SK-N-SH (cell line): ENCODE results near the gene UBE2U. TPM values are rescaled to one million over a fixed set of nuclear protein-coding genes. Genes with fewer than 3 reads are reported as not detected.
"Not testable (repeated sequence)": the region's sequence is repeated elsewhere in the genome, so short reads cannot be mapped to it uniquely, and the experiment has no call there.

Experiments
- CTCF ChIA-PET: fragments of 300-600, 350-600 bp; formaldehyde crosslinking; extraction: SDS; loops from one replicate; lab custom pipeline; 2021; lab: Yijun Ruan, JAX
- POLR2A ChIA-PET: fragments of 350-600 bp; sonication (Branson Sonifier 250); formaldehyde crosslinking; extraction: SDS; loops from one replicate; lab custom pipeline; 2020; ENCODE audit warnings: antibody characterized with exemption, inconsistent platforms; lab: Yijun Ruan, JAX
- DNase-seq: peaks from one replicate; pipeline ENCODE4 v3.0.0; 2012
- H2AFZ ChIP-seq: fragments of 200-600 bp; sonication (generic); 2 replicates; pipeline ENCODE4 v1.8.1; 2016; ENCODE audit warnings: antibody characterized with exemption, mild to moderate bottlenecking, low read depth
- H3F3A ChIP-seq: fragments of 200-600 bp; sonication (generic); replicated peaks from 2 replicates; pipeline ENCODE3; 2016; ENCODE audit warnings: antibody characterized with exemption, mild to moderate bottlenecking; ENCODE audit not compliant: insufficient read depth
- H3K27ac ChIP-seq, 2 experiments: fragments of 200-500 bp in 1 of 2; fragments of 200-600 bp in 1 of 2; sonication (Bioruptor generic) in 1 of 2; sonication (generic), shearing (Covaris generic) in 1 of 2; 2 replicates each; pipeline versions ENCODE4 v1.5.1 to v1.6.1; 2014 to 2016; ENCODE audit warnings: low read depth in 2 of 2, inconsistent platforms in 1 of 2, low read length in 1 of 2, mild to moderate bottlenecking in 1 of 2, mixed read lengths in 1 of 2
- H3K27me3 ChIP-seq: fragments of 200-600 bp; sonication (generic), shearing (Covaris generic); 2 replicates; pipeline ENCODE4 v1.6.1; 2016; ENCODE audit warnings: mixed run types; ENCODE audit not compliant: insufficient read depth
- H3K36me3 ChIP-seq, 2 experiments: fragments of 200-500 bp in 1 of 2; fragments of 200-600 bp in 1 of 2; sonication (Bioruptor generic) in 1 of 2; sonication (generic) in 1 of 2; replicated peaks in 1 of 2; 2 replicates each; pipeline versions ENCODE3 to v1.5.1; 2014 to 2016; ENCODE audit warnings: low read length in 1 of 2, mild to moderate bottlenecking in 1 of 2; ENCODE audit not compliant: insufficient read depth in 2 of 2, control insufficient read depth in 1 of 2
- H3K4me1 ChIP-seq, 2 experiments: fragments of 200-500 bp in 1 of 2; fragments of 200-600 bp in 1 of 2; sonication (Bioruptor generic) in 1 of 2; sonication (generic), shearing (Covaris generic) in 1 of 2; 2 replicates each; pipeline versions ENCODE4 v1.5.1 to v1.6.1; 2014 to 2016; ENCODE audit warnings: low read depth in 1 of 2, low read length in 1 of 2, mixed run types in 1 of 2; ENCODE audit not compliant: insufficient read depth in 2 of 2, control insufficient read depth in 1 of 2
- H3K4me2 ChIP-seq: fragments of 200-600 bp; sonication (generic), shearing (Covaris generic); 2 replicates; pipeline ENCODE4 v1.6.1; 2017; ENCODE audit warnings: mixed run types
- H3K4me3 ChIP-seq, 2 experiments: fragments of 200-500 bp in 1 of 2; fragments of 200-600 bp in 1 of 2; sonication (Bioruptor generic) in 1 of 2; sonication (generic), shearing (Covaris generic) in 1 of 2; 2 replicates each; pipeline versions ENCODE4 v1.5.1 to v1.8.1; 2014 to 2016; ENCODE audit warnings: low read depth in 2 of 2, inconsistent platforms in 1 of 2, low read length in 1 of 2, mild to moderate bottlenecking in 1 of 2, mixed read lengths in 1 of 2, moderate library complexity in 1 of 2
- H3K79me2 ChIP-seq: fragments of 200-600 bp; sonication (generic); 2 replicates; pipeline ENCODE4 v1.8.1; 2017; ENCODE audit warnings: mild to moderate bottlenecking; ENCODE audit not compliant: insufficient read depth
- H3K9ac ChIP-seq: fragments of 200-600 bp; sonication (generic); 2 replicates; pipeline ENCODE4 v1.6.1; 2017; ENCODE audit warnings: mixed run types
- H3K9me2 ChIP-seq: fragments of 200-600 bp; sonication (generic); 2 replicates; pipeline ENCODE4 v1.6.1; 2017; ENCODE audit warnings: mixed run types
- H3K9me3 ChIP-seq: fragments of 200-600 bp; sonication (generic); 2 replicates; pipeline ENCODE4 v1.6.1; 2017; ENCODE audit warnings: mixed run types, mild to moderate bottlenecking, moderate library complexity
- H4K20me1 ChIP-seq: fragments of 200-600 bp; sonication (generic); 2 replicates; pipeline ENCODE4 v1.6.1; 2017; ENCODE audit warnings: mild to moderate bottlenecking, mixed run types; ENCODE audit not compliant: insufficient read depth
- CHD2 ChIP-seq: fragments of 150-350 bp; IDR thresholded peaks from 2 replicates; pipeline ENCODE4 v1.6.1; 2018; ENCODE audit warnings: low read length; ENCODE audit not compliant: partially characterized antibody
- EP300 ChIP-seq, 2 experiments: IDR thresholded peaks; 2 replicates each; pipeline versions ENCODE4 v1.4.0 to v1.6.1; 2012; ENCODE audit warnings: borderline replicate concordance in 1 of 2, low read depth in 1 of 2, low read length in 1 of 2
- EZH2phosphoT487 ChIP-seq: fragments of 200-600 bp; sonication (generic); IDR thresholded peaks from 2 replicates; pipeline ENCODE4 v1.6.1; 2017; ENCODE audit warnings: low read depth, mixed run types, mild to moderate bottlenecking, antibody characterized with exemption, moderate library complexity, borderline replicate concordance
- FOXM1 ChIP-seq: IDR thresholded peaks from 2 replicates; pipeline ENCODE4 v1.4.0; 2012; ENCODE audit warnings: low read depth, mild to moderate bottlenecking
- GABPA ChIP-seq: IDR thresholded peaks from 2 replicates; pipeline ENCODE4 v1.4.0; 2012; ENCODE audit warnings: low read depth, mild to moderate bottlenecking
- MEF2A ChIP-seq: IDR thresholded peaks from 2 replicates; pipeline ENCODE4 v1.4.0; 2012; ENCODE audit warnings: low read depth, borderline replicate concordance
- NRF1 ChIP-seq: IDR thresholded peaks from 2 replicates; pipeline ENCODE4 v1.6.1; 2012; ENCODE audit warnings: low read depth, mild to moderate bottlenecking, low read length
- PBX3 ChIP-seq: IDR thresholded peaks from 2 replicates; pipeline ENCODE4; 2012
- POLR2AphosphoS5 ChIP-seq: IDR thresholded peaks from 2 replicates; pipeline ENCODE4 v1.6.1; 2012; ENCODE audit warnings: low read depth, low read length
- RAD21 ChIP-seq: IDR thresholded peaks from 2 replicates; pipeline ENCODE4 v1.6.1; 2012; ENCODE audit warnings: mild to moderate bottlenecking, low read length
- RFX5 ChIP-seq: IDR thresholded peaks from 2 replicates; pipeline ENCODE4 v1.6.1; 2012; ENCODE audit warnings: mild to moderate bottlenecking, improper control_type of control experiment, low read length
- RXRA ChIP-seq: IDR thresholded peaks from 2 replicates; pipeline ENCODE4 v1.4.0; 2012; ENCODE audit warnings: low read depth, mild to moderate bottlenecking, borderline replicate concordance
- SIN3A ChIP-seq: IDR thresholded peaks from 2 replicates; pipeline ENCODE4 v1.6.1; 2012; ENCODE audit warnings: low read depth, mild to moderate bottlenecking, low read length, moderate library complexity, borderline replicate concordance
- SMC3 ChIP-seq: IDR thresholded peaks from 2 replicates; pipeline ENCODE4 v1.6.1; 2012; ENCODE audit warnings: low read depth, low read length, improper control_type of control experiment
- TAF1 ChIP-seq: IDR thresholded peaks from 2 replicates; pipeline ENCODE4 v1.6.1; 2012; ENCODE audit warnings: low read depth, mild to moderate bottlenecking, low read length, moderate library complexity, borderline replicate concordance
- TEAD4 ChIP-seq: IDR thresholded peaks from 2 replicates; pipeline ENCODE4 v1.4.0; 2012; ENCODE audit warnings: mild to moderate bottlenecking, borderline replicate concordance; ENCODE audit not compliant: insufficient read depth
- USF1 ChIP-seq: IDR thresholded peaks from 2 replicates; pipeline ENCODE4 v1.4.0; 2012; ENCODE audit warnings: low read depth, borderline replicate concordance
- WGBS: methylation state at CpG from one replicate; pipeline ENCODE4 v1.1.6; 2017; ENCODE audit warnings: low lambda C conversion rate; 5-methylcytosine and 5-hydroxymethylcytosine counted together
- polyA plus RNA-seq, 3 experiments: library from polyadenylated mRNA; depleted of rRNA; stranded (reverse); fragments of >200 nt; gene quantifications; 2 replicates each; pipeline ENCODE4 v1.2.3, GENCODE V29; 2012
- TF ChIP-seq, protein P1 (sequence below): IDR thresholded peaks from 2 replicates; pipeline ENCODE4 v1.4.0; 2012; ENCODE audit warnings: low read depth, borderline replicate concordance
- TF ChIP-seq, protein P2 (sequence below): fragments of 150-350 bp; IDR thresholded peaks from 2 replicates; pipeline ENCODE4 v1.6.1; 2016; ENCODE audit warnings: mild to moderate bottlenecking, low read depth, low read length

UBE2U gene
- polyA plus RNA-seq, 1 of the 3 experiments (the other 2 are of a cell fraction): not detected

- H3K27ac ChIP-seq, H3K9ac ChIP-seq, H3K4me3 ChIP-seq, H2AFZ ChIP-seq, H3F3A ChIP-seq, H3K9me2 ChIP-seq, H3K9me3 ChIP-seq, H4K20me1 ChIP-seq, H3K79me2 ChIP-seq, DNase-seq, POLR2A ChIA-PET, H3K4me2 ChIP-seq, H3K36me3 ChIP-seq, H3K27me3 ChIP-seq, H3K4me1 ChIP-seq: not testable (repeated sequence)
- CTCF ChIA-PET: interaction anchor here (4.6 kb wide), 1 partner anchor 575 kb away, joined by 61 read pairs; no protein-coding TSS in a partner anchor
- WGBS: 89% methylated on average over 2 of the region's 2 CpGs
These were observed 47.0 kb downstream of the UBE2U start for GRCh38 chr1:64250472-64250871.

GRCh38 chr1:64251971-64252370 is 48.5 kb downstream of the UBE2U start:
- POLR2A ChIA-PET: no interaction called here
- CTCF ChIA-PET: interaction anchor here (1.2 kb wide), 1 partner anchor 17 kb away, joined by 4 read pairs; no protein-coding TSS in a partner anchor

DNA sequence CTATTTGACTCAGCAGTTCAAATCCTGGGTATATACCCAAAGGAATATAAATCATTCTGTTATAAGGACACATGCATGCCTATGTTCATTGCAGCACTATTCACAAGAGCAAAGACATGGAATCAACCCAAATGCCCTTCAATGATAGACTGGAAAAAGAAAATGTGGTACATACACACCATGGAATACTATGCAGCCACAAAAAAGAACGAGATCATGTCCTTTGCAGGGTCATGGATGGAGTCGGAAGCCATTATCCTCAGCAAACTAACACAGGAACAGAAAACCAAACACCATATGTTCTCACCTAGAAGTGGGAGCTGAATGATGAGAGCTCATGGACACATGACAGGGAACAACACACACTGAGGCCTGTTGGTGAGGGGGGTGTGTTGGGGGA is 53.8 kb downstream of the UBE2U start:
- 48% methylated on average over 2 of the region's 2 CpGs for WGBS
- H3K9ac ChIP-seq, H3F3A ChIP-seq, DNase-seq, H3K36me3 ChIP-seq, POLR2A ChIA-PET, H3K9me2 ChIP-seq, H2AFZ ChIP-seq, H3K9me3 ChIP-seq, H4K20me1 ChIP-seq, H3K4me2 ChIP-seq, H3K4me1 ChIP-seq, H3K4me3 ChIP-seq, H3K27me3 ChIP-seq, H3K79me2 ChIP-seq, H3K27ac ChIP-seq: not testable (repeated sequence)
- CTCF ChIA-PET: interaction anchor here (1.1 kb wide), 1 partner anchor 583 kb away, joined by 3 read pairs; no protein-coding TSS in a partner anchor

More at GRCh38 chr1:64251971-64252370, 48.5 kb downstream of the UBE2U start:
- no peak for DNase-seq
- Histone ChIP-seq H3K4me3 (no peak overlapping the region), H3F3A (no peaks in the 10 kb centered on the region), H3K9ac (no peak overlapping the region), H2AFZ (no peak overlapping the region), H3K27ac (no peak overlapping the region), H3K9me2 (no peaks in the 10 kb centered on the region), H3K4me2 (no peak overlapping the region), H3K9me3 (no peaks in the 10 kb centered on the region), H3K4me1 (no peaks in the 10 kb centered on the region), H3K27me3 (peaks cover 4% of the 10 kb centered on the region; the same call in 1 of the 2 replicates), H3K79me2 (no peaks in the 10 kb centered on the region), H3K36me3 (no peaks in the 10 kb centered on the region), H4K20me1 (no peaks in the 10 kb centered on the region)
- TF ChIP-seq EZH2phosphoT487: no peak
- TF ChIP-seq CHD2: no peak
- TF ChIP-seq USF1: no peak
- TF ChIP-seq RXRA: no peak
- no peak for TF ChIP-seq SMC3
- no peak for TF ChIP-seq MEF2A
- no peak for TF ChIP-seq POLR2AphosphoS5
- TF ChIP-seq, protein P1, sequence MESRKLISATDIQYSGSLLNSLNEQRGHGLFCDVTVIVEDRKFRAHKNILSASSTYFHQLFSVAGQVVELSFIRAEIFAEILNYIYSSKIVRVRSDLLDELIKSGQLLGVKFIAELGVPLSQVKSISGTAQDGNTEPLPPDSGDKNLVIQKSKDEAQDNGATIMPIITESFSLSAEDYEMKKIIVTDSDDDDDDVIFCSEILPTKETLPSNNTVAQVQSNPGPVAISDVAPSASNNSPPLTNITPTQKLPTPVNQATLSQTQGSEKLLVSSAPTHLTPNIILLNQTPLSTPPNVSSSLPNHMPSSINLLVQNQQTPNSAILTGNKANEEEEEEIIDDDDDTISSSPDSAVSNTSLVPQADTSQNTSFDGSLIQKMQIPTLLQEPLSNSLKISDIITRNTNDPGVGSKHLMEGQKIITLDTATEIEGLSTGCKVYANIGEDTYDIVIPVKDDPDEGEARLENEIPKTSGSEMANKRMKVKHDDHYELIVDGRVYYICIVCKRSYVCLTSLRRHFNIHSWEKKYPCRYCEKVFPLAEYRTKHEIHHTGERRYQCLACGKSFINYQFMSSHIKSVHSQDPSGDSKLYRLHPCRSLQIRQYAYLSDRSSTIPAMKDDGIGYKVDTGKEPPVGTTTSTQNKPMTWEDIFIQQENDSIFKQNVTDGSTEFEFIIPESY: no peak
- no peak for TF ChIP-seq TEAD4
- TF ChIP-seq NRF1: no peak
- no peak for TF ChIP-seq EP300 (IDR thresholded peaks at IDR 0.05; ENCODE audit: borderline replicate concordance in 1 of 2, low read depth in 1 of 2, low read length in 1 of 2)
- no peak for TF ChIP-seq RAD21
- no peak for TF ChIP-seq RFX5
- TF ChIP-seq TAF1: no peak
- no peak for TF ChIP-seq FOXM1
- TF ChIP-seq, protein P2, sequence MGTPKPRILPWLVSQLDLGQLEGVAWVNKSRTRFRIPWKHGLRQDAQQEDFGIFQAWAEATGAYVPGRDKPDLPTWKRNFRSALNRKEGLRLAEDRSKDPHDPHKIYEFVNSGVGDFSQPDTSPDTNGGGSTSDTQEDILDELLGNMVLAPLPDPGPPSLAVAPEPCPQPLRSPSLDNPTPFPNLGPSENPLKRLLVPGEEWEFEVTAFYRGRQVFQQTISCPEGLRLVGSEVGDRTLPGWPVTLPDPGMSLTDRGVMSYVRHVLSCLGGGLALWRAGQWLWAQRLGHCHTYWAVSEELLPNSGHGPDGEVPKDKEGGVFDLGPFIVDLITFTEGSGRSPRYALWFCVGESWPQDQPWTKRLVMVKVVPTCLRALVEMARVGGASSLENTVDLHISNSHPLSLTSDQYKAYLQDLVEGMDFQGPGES: no peak
- TF ChIP-seq PBX3: no peak
- TF ChIP-seq SIN3A: no peak
- TF ChIP-seq GABPA: no peak
- WGBS: 48% methylated on average over 3 of the region's 3 CpGs
